HepG2 (cell line): ENCODE data around the gene ZDHHC7. TPM values are rescaled to one million over a fixed set of nuclear protein-coding genes. Genes with fewer than 3 reads are reported as not detected.

Experiments used
- AFF4 ChIP-seq: sonication (generic); formaldehyde crosslinking; IDR thresholded peaks from 2 replicates; pipeline ENCODE4 v1.4.0; 2020; ENCODE audit warnings: missing genetic modification reagents
- AHR ChIP-seq: IDR thresholded peaks from 2 replicates; pipeline ENCODE4 v1.6.1; 2018; ENCODE audit warnings: missing genetic modification reagents, missing compliant biosample characterization
- BCL6 ChIP-seq: IDR thresholded peaks from 2 replicates; pipeline ENCODE4 v1.6.1; 2016; ENCODE audit warnings: missing genetic modification reagents, missing compliant biosample characterization
- CTCF ChIP-seq: sonication (generic); formaldehyde crosslinking; IDR thresholded peaks from 2 replicates; pipeline ENCODE4 v1.5.0; 2020; ENCODE audit warnings: mild to moderate bottlenecking, missing genetic modification reagents, moderate library complexity
- ESRRA ChIP-seq: sonication (generic); formaldehyde crosslinking; IDR thresholded peaks from 2 replicates; pipeline ENCODE4 v1.5.1; 2020; ENCODE audit warnings: mild to moderate bottlenecking, low read depth, missing genetic modification reagents
- FOXA3 ChIP-seq: IDR thresholded peaks from 2 replicates; pipeline ENCODE4 v1.6.1; 2016; ENCODE audit warnings: missing genetic modification reagents, missing compliant biosample characterization
- GATAD2A ChIP-seq: IDR thresholded peaks from 2 replicates; pipeline ENCODE4 v1.6.1; 2016
- KAT2B ChIP-seq: fragments of 150-350 bp; IDR thresholded peaks from 2 replicates; pipeline ENCODE4 v1.6.1; 2014; ENCODE audit warnings: low read depth, low read length, borderline replicate concordance
- KDM2A ChIP-seq: sonication (generic); formaldehyde crosslinking; IDR thresholded peaks from 2 replicates; pipeline ENCODE4 v1.4.0; 2020; ENCODE audit warnings: low read depth, missing genetic modification reagents, borderline replicate concordance
- KMT2B ChIP-seq: IDR thresholded peaks from 2 replicates; pipeline ENCODE4 v1.6.1; 2016; ENCODE audit warnings: missing genetic modification reagents, missing compliant biosample characterization
- MED8 ChIP-seq: sonication (generic); formaldehyde crosslinking; IDR thresholded peaks from 2 replicates; pipeline ENCODE4 v1.8.1; 2023; ENCODE audit warnings: mild to moderate bottlenecking, missing genetic modification reagents; ENCODE audit not compliant: insufficient replicate concordance
- NFKBIZ ChIP-seq: IDR thresholded peaks from 2 replicates; pipeline ENCODE4 v1.6.1; 2018; ENCODE audit warnings: missing genetic modification reagents, missing compliant biosample characterization
- NONO ChIP-seq, 2 experiments: fragments of 450-650 bp in 1 of 2; sonication (generic) in 1 of 2; formaldehyde crosslinking in 1 of 2; IDR thresholded peaks in 1 of 2; conservative IDR thresholded peaks in 1 of 2; 2 replicates each; pipeline versions ENCODE4 v1.6.1 to v1.8.0; 2017 to 2022; ENCODE audit warnings: mild to moderate bottlenecking in 1 of 2, missing genetic modification reagents in 1 of 2, moderate library complexity in 1 of 2
- REXO4 ChIP-seq: sonication (generic); formaldehyde crosslinking; IDR thresholded peaks from 2 replicates; pipeline ENCODE4 v1.8.0; 2022; ENCODE audit warnings: missing genetic modification reagents, mild to moderate bottlenecking, borderline replicate concordance
- RXRB ChIP-seq: IDR thresholded peaks from 2 replicates; pipeline ENCODE4 v1.6.1; 2016; ENCODE audit warnings: borderline replicate concordance, missing genetic modification reagents, missing compliant biosample characterization
- SP5 ChIP-seq: IDR thresholded peaks from 2 replicates; pipeline ENCODE4 v1.6.1; 2016; ENCODE audit warnings: low read depth, borderline replicate concordance
- THAP9 ChIP-seq: sonication (generic); formaldehyde crosslinking; IDR thresholded peaks from 2 replicates; pipeline ENCODE4; 2020; ENCODE audit warnings: missing genetic modification reagents, mild to moderate bottlenecking, borderline replicate concordance
- ZNF556 ChIP-seq: sonication (generic); formaldehyde crosslinking; IDR thresholded peaks from 2 replicates; pipeline ENCODE4 v1.4.0; 2020; ENCODE audit warnings: mild to moderate bottlenecking, missing genetic modification reagents, borderline replicate concordance
- ZNF678 ChIP-seq: sonication (generic); formaldehyde crosslinking; IDR thresholded peaks from 2 replicates; pipeline ENCODE4 v1.4.0; 2020; ENCODE audit warnings: mild to moderate bottlenecking, missing genetic modification reagents
- ZNF691 ChIP-seq: sonication (generic); formaldehyde crosslinking; IDR thresholded peaks from 2 replicates; pipeline ENCODE4 v1.4.0; 2020; ENCODE audit warnings: missing genetic modification reagents, low read depth, mild to moderate bottlenecking, borderline replicate concordance
- polyA plus RNA-seq, 8 experiments: library from polyadenylated mRNA; depleted of rRNA in 3 of 8; stranded (reverse) in 7 of 8; unstranded in 1 of 8; fragments of >200 nt; fragmentation: Illumina TruSeq in 4 of 8; extraction: Trizol in 4 of 8; gene quantifications; 2 replicates each; pipeline versions ENCODE4 v1.2.1 to v1.2.3, GENCODE V29; 2011 to 2016; ENCODE audit warnings: low read depth in 4 of 8, missing spikeins in 1 of 8, mixed read lengths in 1 of 8; ENCODE audit not compliant: insufficient read depth in 1 of 8
- total RNA-seq, 5 experiments: library from RNA; depleted of rRNA; stranded (reverse); fragments of >200 nt; fragmentation: Illumina TruSeq; extraction: Trizol; gene quantifications; 2 replicates each; pipeline ENCODE4 v1.2.3, GENCODE V29; 2016; ENCODE audit warnings: low read depth in 1 of 5

ZDHHC7 gene
- total and polyA plus RNA-seq, 2 of the 13 experiments (the other 11 are each of a cell fraction or from before 2014, with no cell fraction given) = 46.8 to 67.6 TPM

- TF ChIP-seq REXO4 (CRISPR knock-in tag) (no peak), SP5 (CRISPR knock-in tag) (no peak), GATAD2A (CRISPR knock-in tag) (no peak), KDM2A (CRISPR knock-in tag) (no peak), KAT2B (no peak), ZNF691 (CRISPR knock-in tag) (peak; percentile 72; the same call in 1 of the 2 replicates), AHR (CRISPR knock-in tag) (peak; percentile 79; the same call in 1 of the 2 replicates), AFF4 (CRISPR knock-in tag) (no peak), CTCF (CRISPR knock-in tag) (no peak), NFKBIZ (CRISPR knock-in tag) (no peak), MED8 (CRISPR knock-in tag) (no peak), ZNF556 (CRISPR knock-in tag) (peak; percentile 76; the same call in 1 of the 2 replicates), ZNF678 (0 out of 2 replicates have a peak, but pooled peaks have one; percentile 77), RXRB (CRISPR knock-in tag) (peak; percentile 39), ESRRA (CRISPR knock-in tag) (no peak), BCL6 (no peak; the same call in 1 of the 2 replicates), FOXA3 (CRISPR knock-in tag) (no peak; the same call in 1 of the 2 replicates), THAP9 (CRISPR knock-in tag) (peak; percentile 83), KMT2B (0 out of 2 replicates have a peak, but pooled peaks have one; percentile 45), NONO (IDR thresholded peaks at IDR 0.05) (no peak), NONO (CRISPR knock-in tag; conservative IDR thresholded peaks at IDR 0.05) (no peak)
Observed at GRCh38 chr16:85055493-85056210, 44.3 kb upstream of the ZDHHC7 start (continued).
